ENCODE data around the gene DPEP1.

- no peak for TF ChIP-seq CTCF (IDR thresholded peaks at IDR 0.05; ENCODE audit: low read depth, low read length)
- no peak for TF ChIP-seq EZH2phosphoT487 (IDR thresholded peaks at IDR 0.05; ENCODE audit: low read depth)
These were observed 30.4 kb downstream of the DPEP1 start for GRCh38 chr16:89643769-89644300.
